Measurements from ENCODE around the gene ITIH3. TPM values are rescaled to one million over a fixed set of nuclear protein-coding genes. Genes with fewer than 3 reads are reported as not detected.
A peak's percentile ranks its signal among the peaks of the same experiment; 100 is the strongest.

The ITIH3 gene
- total RNA-seq, 1 donor from 2014 or later: not detected

GRCh38 chr3:52817221-52817620 is 22.6 kb downstream of the ITIH3 start:
- TF ChIP-seq, protein P1, sequence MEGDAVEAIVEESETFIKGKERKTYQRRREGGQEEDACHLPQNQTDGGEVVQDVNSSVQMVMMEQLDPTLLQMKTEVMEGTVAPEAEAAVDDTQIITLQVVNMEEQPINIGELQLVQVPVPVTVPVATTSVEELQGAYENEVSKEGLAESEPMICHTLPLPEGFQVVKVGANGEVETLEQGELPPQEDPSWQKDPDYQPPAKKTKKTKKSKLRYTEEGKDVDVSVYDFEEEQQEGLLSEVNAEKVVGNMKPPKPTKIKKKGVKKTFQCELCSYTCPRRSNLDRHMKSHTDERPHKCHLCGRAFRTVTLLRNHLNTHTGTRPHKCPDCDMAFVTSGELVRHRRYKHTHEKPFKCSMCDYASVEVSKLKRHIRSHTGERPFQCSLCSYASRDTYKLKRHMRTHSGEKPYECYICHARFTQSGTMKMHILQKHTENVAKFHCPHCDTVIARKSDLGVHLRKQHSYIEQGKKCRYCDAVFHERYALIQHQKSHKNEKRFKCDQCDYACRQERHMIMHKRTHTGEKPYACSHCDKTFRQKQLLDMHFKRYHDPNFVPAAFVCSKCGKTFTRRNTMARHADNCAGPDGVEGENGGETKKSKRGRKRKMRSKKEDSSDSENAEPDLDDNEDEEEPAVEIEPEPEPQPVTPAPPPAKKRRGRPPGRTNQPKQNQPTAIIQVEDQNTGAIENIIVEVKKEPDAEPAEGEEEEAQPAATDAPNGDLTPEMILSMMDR (conservative IDR thresholded peaks at IDR 0.05; ENCODE audit: low read depth, low read length): no peak
- no peak for DNase-seq (ENCODE audit: low read depth)

DNA sequence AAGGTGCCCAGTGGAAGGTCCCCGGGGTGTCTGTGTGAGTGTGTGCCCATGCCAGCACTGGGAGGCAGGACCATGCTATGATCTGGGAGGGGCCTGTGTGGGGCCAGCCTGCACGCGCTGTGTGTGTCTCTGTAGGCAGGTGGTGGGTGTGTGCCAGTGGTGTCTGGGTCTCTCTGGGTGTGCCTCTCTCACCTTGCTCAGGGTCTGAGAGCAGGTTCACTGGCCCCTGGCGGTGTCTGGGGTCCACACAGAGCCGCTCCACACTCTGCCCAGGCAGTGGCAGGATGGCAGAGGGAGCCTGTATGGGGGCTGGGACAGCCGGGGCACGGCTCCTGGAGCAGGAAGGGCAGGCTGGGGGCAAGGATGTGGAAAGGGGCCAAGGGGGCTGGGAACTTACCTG is 23.3 kb downstream of the ITIH3 start:
- DNase-seq (ENCODE audit: low read depth): no peak
- TF ChIP-seq, protein P1 (conservative IDR thresholded peaks at IDR 0.05; ENCODE audit: low read depth, low read length): no peak
- H3K4me3 ChIP-seq (ENCODE audit: low read depth, low read length): no peak overlapping the region

More at GRCh38 chr3:52817221-52817620, 22.6 kb downstream of the ITIH3 start:
- no peak overlapping the region for H3K4me3 ChIP-seq (ENCODE audit: low read depth, low read length)

DNA sequence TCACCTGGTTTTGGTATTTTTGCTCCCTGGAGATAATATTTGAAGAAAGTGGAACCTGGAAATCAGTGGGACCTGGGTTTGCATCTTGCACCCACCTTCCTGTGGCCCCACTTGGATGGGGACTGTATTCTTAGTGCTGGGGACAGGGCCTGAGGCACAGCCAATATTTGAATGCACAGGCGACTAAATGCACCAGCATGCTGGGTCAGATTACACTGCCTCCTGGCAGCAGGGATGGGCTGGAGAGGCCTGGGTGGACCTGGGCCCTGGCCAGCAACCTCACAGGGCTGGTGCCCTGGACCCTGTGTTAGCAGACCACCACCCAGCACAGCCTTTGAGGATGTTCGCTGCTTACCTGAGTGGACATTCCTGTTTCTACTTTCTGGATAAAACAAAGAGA is 25.3 kb downstream of the ITIH3 start:
- H3K4me3 ChIP-seq (ENCODE audit: low read depth, low read length): no peak overlapping the region
- no peak for DNase-seq (ENCODE audit: low read depth)
- TF ChIP-seq, protein P1 (conservative IDR thresholded peaks at IDR 0.05; ENCODE audit: low read depth, low read length): no peak

GRCh38 chr3:52820736-52821135 is 26.1 kb downstream of the ITIH3 start:
- H3K4me3 ChIP-seq (ENCODE audit: low read depth, low read length): no peak overlapping the region
- TF ChIP-seq, protein P1 (conservative IDR thresholded peaks at IDR 0.05; ENCODE audit: low read depth, low read length): peak; percentile 66
- DNase-seq (ENCODE audit: low read depth): no peak

DNA sequence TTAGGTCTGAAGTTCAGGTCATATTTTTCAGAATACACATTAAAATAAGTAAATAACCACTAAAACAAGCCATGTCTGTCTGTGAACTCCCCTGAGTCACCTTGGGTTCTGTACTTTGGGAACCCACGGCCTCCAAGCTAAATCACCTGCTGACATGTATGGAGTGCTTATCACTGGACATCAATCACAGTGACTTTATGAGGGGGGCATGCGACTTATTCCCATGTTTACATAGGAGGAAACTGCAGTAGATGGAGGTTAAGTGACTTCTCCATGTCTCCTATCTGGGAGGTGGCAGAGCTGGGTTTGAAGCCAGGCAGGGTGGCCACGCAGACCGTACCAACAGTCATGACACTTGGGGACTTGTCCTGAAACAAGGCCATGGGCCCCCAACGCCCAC is 27.8 kb downstream of the ITIH3 start:
- TF ChIP-seq, protein P1 (conservative IDR thresholded peaks at IDR 0.05; ENCODE audit: low read depth, low read length): no peak
- H3K4me3 ChIP-seq (ENCODE audit: low read depth, low read length): no peak overlapping the region

DNA sequence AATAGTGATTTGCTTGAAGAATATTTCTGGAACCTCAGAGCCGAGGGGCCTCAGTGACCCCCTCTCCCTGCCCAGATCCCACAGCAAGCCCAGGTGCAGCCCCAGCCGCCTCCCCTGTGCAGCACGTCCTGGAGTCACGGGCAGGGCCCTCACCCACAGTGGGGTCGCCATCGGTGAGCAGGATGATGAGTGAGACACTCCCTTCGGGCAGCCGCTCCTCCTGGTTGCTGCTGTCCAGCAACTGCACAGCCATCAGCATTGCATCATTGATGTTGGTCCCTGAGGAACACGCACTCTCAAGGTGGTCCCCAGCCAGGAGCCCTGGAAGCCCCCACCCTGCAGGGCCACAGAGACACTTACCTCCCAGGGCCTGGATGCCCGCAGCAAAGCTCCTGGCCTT is 29.4 kb downstream of the ITIH3 start:
- TF ChIP-seq, protein P1 (conservative IDR thresholded peaks at IDR 0.05; ENCODE audit: low read depth, low read length): no peak
- no peak overlapping the region for H3K4me3 ChIP-seq (ENCODE audit: low read depth, low read length)
- no peak for DNase-seq (ENCODE audit: low read depth)

More for the DNA sequence above, 27.8 kb downstream of the ITIH3 start:
- DNase-seq (ENCODE audit: low read depth): no peak

DNA sequence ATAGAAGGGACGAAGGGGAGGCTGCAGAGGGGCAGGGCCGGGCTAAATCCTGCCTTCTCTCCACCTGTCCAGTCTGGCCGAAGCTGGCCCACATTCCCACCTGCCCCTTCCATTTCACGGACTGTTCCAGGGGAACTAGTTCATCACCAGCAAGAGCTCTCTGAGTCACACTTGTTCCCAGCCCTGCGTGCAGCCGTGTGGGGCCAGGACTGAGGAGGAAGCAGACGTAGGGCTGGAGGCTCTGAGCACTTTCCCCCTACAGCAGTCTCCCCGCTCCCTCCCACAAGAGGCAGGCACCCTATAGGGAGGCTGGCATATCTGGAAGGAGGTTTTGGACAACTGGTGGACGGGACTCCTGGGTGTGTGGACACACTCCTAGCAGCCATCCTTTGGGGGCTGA is 32.8 kb downstream of the ITIH3 start:
- no peak for DNase-seq (ENCODE audit: low read depth)
- TF ChIP-seq, protein P1 (conservative IDR thresholded peaks at IDR 0.05; ENCODE audit: low read depth, low read length): no peak
- peak overlapping the region; percentile 22 for H3K4me3 ChIP-seq (ENCODE audit: low read depth, low read length)
